GM06990 (cell line): ENCODE data around the gene COMT.

Experiments used
- DNase-seq: peaks from one replicate; pipeline ENCODE4 v3.0.0-alpha.2; 2011; ENCODE audit not compliant: insufficient read length; ENCODE audit errors: extremely low read depth
- H3K27me3 ChIP-seq: replicated peaks from 2 replicates; pipeline ENCODE4 v1.6.0; 2011; ENCODE audit warnings: low read length; ENCODE audit not compliant: control insufficient read depth, insufficient read depth
- H3K36me3 ChIP-seq: 2 replicates; pipeline ENCODE4 v1.5.1; 2011; ENCODE audit warnings: low read length; ENCODE audit not compliant: control insufficient read depth, insufficient read depth
- H3K4me3 ChIP-seq: replicated peaks from 2 replicates; pipeline ENCODE4 v1.5.1; 2011; ENCODE audit warnings: low read depth, mild to moderate bottlenecking, control low read depth, low read length
- TF ChIP-seq, protein P1 (sequence below): IDR thresholded peaks from 2 replicates; pipeline ENCODE4 v1.5.1; 2011; ENCODE audit warnings: low read length, control low read depth, mild to moderate bottlenecking, inconsistent platforms; ENCODE audit not compliant: insufficient read depth, poor library complexity, severe bottlenecking

COMT gene

DNA sequence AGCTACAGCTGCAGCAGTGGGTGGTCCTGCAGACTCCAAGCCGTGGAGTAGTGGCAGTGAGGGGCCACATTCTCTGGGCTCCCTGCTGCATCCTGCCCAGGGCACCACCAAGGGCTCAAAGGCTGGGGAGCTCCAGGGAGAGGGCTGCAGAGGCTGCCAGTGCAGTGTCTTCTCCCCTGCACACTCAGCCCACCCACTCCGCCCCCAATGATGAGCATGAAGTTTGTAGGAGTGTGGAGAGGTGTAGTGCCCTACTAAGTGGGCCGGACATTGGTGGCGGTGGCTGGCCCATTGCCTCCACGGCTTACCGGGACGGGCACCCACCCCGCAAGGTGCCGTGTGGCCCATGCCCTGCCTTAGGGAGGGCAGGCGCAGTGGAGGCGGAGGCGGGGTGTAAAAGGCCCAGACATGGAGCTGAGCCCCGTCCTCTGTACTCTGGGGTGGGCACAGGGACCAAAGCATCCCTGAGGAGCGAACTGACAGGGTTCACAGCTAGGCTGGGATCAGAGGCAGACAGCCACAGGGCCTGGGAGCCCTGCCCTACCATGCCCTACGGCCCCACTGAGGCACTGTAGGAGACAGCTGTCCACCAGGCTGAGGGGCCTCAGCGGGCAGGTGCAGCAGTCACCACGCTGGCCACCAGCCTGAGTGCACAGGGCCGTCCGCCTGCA, 56.1 kb downstream of the COMT start:
- no peak for DNase-seq
- no peaks in the 10 kb centered on the region for H3K36me3 ChIP-seq
- H3K4me3 ChIP-seq = no peak overlapping the region
- H3K27me3 ChIP-seq = no peaks in the 10 kb centered on the region
- TF ChIP-seq, protein P1, sequence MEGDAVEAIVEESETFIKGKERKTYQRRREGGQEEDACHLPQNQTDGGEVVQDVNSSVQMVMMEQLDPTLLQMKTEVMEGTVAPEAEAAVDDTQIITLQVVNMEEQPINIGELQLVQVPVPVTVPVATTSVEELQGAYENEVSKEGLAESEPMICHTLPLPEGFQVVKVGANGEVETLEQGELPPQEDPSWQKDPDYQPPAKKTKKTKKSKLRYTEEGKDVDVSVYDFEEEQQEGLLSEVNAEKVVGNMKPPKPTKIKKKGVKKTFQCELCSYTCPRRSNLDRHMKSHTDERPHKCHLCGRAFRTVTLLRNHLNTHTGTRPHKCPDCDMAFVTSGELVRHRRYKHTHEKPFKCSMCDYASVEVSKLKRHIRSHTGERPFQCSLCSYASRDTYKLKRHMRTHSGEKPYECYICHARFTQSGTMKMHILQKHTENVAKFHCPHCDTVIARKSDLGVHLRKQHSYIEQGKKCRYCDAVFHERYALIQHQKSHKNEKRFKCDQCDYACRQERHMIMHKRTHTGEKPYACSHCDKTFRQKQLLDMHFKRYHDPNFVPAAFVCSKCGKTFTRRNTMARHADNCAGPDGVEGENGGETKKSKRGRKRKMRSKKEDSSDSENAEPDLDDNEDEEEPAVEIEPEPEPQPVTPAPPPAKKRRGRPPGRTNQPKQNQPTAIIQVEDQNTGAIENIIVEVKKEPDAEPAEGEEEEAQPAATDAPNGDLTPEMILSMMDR = no peak

DNA sequence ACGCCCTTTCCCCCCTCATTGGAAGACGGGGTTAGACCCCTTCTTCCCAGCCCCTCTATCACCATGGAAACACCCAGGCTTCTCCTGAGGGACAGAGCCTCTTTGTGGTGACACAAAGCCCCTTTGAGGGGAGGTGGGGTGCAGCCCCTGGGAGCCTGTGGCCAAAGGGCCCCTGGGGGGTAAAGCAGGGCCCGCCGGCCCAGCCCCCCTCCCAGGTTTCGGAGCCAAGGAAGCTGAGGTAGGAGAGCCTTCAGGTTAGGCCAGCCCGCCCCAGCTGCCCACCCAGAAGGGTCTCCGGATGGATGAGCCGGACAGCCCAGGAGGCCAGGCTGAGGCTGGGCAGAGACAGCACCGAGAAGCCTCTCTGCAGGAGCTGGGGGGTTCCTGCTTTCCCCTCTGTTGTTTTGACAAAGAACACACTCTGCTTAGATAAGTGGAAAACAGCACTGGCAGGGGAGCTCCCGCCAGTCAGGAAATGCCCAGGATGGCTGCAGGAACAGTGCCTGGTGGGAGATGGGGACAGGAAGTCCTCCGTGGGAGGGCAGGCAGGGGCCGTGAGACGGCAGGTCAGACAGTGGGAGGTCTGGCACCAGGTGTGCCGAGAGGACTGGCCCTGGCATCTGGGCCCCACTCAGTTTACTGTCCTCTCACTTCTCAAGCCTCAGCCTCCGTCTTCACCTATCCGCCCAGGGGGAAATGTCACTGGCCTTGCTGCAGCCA, 56.8 kb downstream of the COMT start:
- no peak for DNase-seq

GRCh38 chr22:19998991-19999820, 57.6 kb downstream of the COMT start:
- H3K36me3 ChIP-seq = no peaks in the 10 kb centered on the region
- DNase-seq = no peak
- TF ChIP-seq, protein P1 = no peak
- no peak overlapping the region for H3K4me3 ChIP-seq
- H3K27me3 ChIP-seq = no peaks in the 10 kb centered on the region

More for the DNA sequence above, 56.8 kb downstream of the COMT start:
- Histone ChIP-seq H3K36me3 (no peaks in the 10 kb centered on the region), H3K27me3 (no peaks in the 10 kb centered on the region), H3K4me3 (no peak overlapping the region)
- TF ChIP-seq, protein P1 = no peak

- TF ChIP-seq, protein P1 = no peak
- Histone ChIP-seq H3K27me3 (no peaks in the 10 kb centered on the region), H3K4me3 (no peak overlapping the region), H3K36me3 (no peaks in the 10 kb centered on the region)
- DNase-seq = no peak
Observed at GRCh38 chr22:20000246-20001081, 58.9 kb downstream of the COMT start.

- Histone ChIP-seq H3K36me3 (no peaks in the 10 kb centered on the region), H3K27me3 (no peaks in the 10 kb centered on the region), H3K4me3 (no peak overlapping the region)
- DNase-seq = no peak
- TF ChIP-seq, protein P1 = no peak
Observed at GRCh38 chr22:20001082-20001638, 59.6 kb downstream of the COMT start.
